Activated naive CD4-positive, alpha-beta T cell treated with anti-CD3 and anti-CD28 coated beads, Interleukin-2, amount 50 U/mL, for 16 hours (primary cell): ENCODE data around the gene SCGB1D1.
A peak's percentile ranks its signal among the peaks of the same experiment; 100 is the strongest.
"Not testable (repeated sequence)": the region's sequence is repeated elsewhere in the genome, so short reads cannot be mapped to it uniquely, and the experiment has no call there.

Source experiments
- DNase-seq: peaks from one replicate; pipeline ENCODE4 v3.0.0-alpha.2; 2020

SCGB1D1 gene

DNA sequence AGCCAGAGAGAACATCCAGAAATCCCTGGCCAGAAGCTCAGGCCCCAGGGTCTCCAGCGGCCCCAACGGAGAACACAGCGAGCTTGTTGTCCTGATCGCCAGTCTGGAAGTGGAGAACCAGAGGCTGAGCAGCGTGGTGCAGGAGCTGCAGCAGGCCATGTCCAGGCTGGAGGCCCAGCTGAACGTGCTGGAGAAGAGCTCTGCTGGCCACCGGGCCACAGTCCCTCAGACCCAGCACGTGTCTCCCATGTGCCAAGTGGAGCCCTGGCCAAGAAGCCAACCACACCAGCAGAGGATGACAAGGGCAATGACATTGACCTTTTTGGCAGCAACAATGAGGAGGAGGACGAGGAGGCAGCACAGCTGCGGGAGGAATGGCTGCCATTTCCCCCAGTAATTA lies 20.6 kb upstream of the SCGB1D1 start:
- DNase-seq = no peak

GRCh38 chr11:62169935-62170334 lies 20.1 kb upstream of the SCGB1D1 start:
- DNase-seq = no peak

GRCh38 chr11:62171261-62171723 lies 18.7 kb upstream of the SCGB1D1 start:
- peak; percentile 75 for DNase-seq

DNA sequence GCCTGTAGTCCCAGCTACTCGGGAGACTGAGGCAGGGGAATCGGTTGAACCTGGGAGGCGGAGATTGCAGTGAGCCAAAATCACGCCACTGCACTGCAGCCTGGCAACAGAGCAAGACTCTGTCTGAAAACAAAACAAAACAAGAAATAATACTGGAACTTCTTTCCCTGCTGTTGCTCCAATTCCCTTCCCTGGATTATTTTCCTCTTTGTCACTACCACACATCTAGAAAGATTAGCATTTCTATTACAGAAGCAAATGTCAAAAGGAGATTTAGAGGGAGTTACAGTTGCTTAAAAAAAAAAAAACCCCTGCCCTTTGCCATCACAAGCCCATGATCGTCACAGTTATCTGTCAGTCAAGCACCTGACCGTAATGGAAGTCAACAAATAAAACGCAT lies 17.7 kb upstream of the SCGB1D1 start:
- DNase-seq = no peak

GRCh38 chr11:62176766-62177165 lies 13.2 kb upstream of the SCGB1D1 start:
- no peak for DNase-seq

GRCh38 chr11:62179995-62180394 lies 10.0 kb upstream of the SCGB1D1 start:
- DNase-seq = no peak

DNA sequence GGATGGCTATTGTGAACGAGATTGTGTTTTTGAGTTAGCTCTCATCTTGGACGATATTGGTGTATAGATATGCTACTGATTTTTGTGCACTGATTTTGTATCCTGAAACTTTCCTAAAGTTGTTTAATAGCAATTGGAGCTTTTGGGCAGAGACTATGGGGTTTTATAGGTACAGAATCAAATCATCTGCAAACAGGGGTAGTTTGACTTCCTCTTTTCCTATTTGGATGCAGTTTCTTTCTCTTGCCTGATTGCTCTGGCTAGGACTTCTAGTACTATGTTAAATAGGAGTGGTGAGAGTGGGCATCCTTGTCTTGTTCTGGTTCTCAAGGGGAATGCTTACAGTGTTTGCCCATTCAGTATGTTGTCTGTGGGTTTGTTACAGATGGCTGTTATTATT lies 8.9 kb upstream of the SCGB1D1 start:
- DNase-seq = no peak

- no peak for DNase-seq
Observed at GRCh38 chr11:62182147-62182891, 7.7 kb upstream of the SCGB1D1 start.

- no peak for DNase-seq
Observed at GRCh38 chr11:62186195-62186594, 3.8 kb upstream of the SCGB1D1 start.

GRCh38 chr11:62193952-62194351 lies 3.9 kb downstream of the SCGB1D1 start:
- no peak for DNase-seq

- DNase-seq = not testable (repeated sequence)
Observed at GRCh38 chr11:62195010-62195409, 5.0 kb downstream of the SCGB1D1 start.

- no peak for DNase-seq
Observed at GRCh38 chr11:62195945-62196344, 5.9 kb downstream of the SCGB1D1 start.

DNA sequence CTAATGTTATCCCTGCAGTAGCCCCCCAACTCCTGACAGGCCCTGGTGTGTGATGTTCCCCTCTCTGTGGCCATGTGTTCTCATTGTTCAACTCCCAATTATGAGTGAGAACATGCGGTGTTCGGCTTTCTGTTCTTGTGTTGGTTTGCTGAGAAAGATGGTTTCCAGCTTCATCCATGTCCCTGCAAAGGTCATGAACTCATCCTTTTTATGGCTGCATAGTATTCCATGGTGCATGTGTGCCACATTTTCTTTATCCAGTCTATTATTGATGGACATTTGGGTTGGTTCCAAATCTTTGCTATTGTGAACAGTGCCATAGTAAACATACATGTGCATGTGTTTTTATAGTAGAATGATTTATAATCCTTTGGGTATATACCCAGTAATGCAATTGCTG lies 7.4 kb downstream of the SCGB1D1 start:
- not testable (repeated sequence) for DNase-seq

GRCh38 chr11:62201376-62201775 lies 11.4 kb downstream of the SCGB1D1 start:
- no peak for DNase-seq

DNA sequence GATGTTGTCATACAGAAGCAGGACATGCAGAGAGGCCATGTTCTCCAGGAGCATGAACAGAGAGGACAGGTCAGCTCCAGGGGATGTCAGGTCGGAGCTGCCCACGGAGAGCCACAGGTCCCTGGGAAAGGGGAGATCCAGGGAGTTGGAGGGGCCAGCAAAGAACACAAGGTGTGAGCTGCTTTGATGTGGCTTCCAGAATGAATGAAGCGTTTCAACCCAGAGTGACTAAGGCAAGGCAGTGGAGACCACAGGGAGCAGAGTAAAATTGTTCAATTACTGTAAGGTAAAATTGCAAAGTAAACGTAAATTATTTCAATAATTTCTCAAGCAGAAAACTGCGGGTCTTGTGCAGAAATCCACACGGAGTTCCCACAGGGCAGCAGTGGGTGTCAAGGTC lies 12.9 kb downstream of the SCGB1D1 start:
- DNase-seq = no peak

DNA sequence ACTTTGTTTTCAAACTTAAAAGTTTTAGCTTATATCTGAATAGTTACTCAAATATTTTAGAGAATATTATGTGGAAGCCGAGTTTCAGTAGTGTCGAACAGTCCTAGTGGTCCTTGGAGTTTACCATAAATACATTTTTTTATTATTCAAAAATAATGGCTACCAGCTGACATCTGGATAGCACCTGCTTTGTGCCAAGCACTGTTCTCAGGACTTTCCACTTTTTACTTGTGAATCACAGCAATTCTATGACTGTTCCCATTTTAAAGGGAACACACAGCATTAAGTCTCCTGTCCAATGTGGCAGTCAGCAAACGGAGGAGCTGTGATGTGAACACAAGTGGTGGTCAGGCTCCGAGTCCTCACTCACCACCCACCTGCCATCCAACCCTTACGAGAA lies 14.4 kb downstream of the SCGB1D1 start:
- DNase-seq = no peak

DNA sequence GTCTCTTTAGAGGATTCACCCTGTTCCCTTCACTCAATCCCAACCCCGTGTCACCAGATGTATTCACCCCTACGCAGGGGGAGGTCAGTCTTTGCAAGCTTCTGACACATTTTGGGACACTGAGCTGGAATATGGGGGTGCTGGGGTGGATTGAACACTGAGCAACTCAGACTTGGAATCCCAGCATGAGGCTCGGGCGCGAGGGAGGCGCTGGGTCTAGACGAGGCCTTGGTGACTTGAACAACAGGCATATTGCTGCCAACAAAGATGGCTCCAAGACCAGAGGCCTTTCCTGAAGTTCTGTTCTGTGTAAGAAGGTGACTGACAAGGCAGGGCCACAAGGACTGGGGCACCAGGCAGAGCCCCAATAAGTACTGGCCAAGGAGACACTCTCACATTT lies 15.4 kb downstream of the SCGB1D1 start:
- DNase-seq = no peak

DNA sequence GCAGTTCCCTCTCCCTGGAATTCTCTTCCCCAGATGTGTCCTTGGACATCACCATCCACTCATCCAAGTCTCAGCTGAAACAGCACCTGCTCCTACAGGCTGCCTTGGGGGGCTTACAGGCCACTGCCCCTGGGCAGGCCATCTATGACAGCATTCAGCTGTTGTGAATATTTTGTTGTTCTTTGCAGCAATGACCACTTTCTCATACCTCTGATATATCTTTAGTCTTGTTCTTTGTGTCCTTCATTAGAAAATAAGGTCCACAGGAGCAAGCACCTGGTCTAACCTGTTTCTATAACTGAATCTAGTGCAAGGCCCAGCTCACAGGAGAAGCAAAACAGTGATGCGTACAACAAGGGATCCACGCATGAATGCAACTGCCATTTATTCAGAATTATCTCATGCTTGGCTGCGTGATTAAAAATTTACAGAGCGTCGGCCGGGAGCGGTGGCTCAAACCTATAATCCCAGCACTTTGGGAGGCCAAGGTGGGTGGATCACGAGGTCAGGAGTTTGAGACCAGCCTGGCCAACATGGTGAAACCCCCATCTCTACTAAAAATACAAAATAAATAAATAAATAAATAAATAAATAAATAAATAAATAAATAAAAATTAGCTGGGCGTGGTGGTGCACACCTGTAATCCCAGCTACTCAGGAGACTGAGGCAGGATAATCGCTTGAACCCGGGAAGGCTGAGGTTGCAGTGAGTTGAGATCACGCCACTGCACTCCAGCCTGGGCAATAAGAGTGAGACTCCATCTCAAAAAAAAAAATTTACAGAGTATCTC lies 16.5 kb downstream of the SCGB1D1 start:
- not testable (repeated sequence) for DNase-seq

GRCh38 chr11:62208785-62209144 lies 18.7 kb downstream of the SCGB1D1 start:
- no peak for DNase-seq

DNA sequence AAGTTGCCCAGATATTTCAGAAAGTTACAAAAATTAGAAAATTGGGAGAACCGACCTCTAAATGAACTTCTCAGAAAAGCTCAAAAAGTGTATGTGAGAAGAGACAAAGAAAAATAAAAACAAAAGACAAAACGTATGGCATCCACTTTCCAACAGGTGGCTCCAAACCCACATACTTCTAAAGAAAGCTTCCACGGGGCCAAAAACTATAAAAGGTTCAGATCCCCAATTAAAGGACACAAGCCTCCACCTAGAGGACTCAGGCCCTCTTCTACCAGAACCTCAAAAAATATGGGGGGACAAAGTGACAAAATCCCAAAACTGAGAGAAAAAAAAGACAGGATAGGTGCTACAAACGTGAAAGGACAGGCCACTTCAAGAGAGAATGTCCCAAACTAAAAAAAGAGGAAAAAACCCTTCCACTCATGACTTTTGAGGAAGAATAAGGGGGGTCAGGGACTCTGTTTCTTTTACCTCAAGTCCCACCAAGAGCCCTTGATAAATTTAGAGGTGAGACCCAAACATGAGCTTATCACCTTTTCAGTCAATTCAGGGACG lies 27.3 kb downstream of the SCGB1D1 start:
- DNase-seq = no peak

GRCh38 chr11:62221498-62221897 lies 31.5 kb downstream of the SCGB1D1 start:
- DNase-seq = no peak

DNA sequence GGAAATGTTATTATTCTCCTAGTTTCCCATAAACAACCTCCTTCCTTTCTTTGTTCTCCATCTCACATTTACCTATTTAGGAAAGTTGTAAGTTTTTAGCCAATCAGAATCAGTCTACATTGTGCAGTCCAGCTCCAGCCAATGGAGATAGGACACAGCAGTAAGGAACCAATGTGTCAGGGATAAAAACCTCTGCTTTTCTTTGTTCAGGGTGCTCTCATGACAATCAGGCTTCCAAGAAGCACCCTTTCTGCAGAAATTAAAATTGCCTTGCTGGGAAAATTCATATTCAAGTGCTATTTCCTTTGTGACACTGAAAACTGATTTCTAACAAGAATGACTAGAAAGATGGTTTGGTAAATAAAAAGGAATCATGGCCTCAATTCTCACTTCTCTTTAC lies 33.1 kb downstream of the SCGB1D1 start:
- DNase-seq = no peak

- no peak for DNase-seq
Observed at GRCh38 chr11:62233730-62234129, 43.7 kb downstream of the SCGB1D1 start.

DNA sequence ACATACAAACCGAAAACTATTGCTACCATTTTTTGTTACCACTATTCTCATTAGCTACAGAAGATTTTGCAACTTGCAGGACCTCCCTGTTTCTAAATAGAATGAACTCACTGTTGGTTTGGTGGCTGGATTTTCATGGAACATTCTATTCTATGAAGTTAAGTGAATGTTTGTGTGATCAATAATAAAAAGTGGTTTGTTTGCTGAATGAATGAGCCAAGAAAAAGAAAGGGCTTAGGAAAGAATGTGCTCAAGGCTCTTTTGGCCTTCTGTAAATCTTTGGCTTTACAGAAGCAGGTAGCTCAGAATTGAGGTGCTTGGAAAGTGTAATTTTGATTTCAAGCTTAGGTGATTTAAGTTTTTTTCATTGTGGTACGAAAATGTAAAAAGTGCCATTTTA lies 46.2 kb downstream of the SCGB1D1 start:
- DNase-seq = no peak
